Activated T-helper 1 cell treated with Interleukin-2 at 50 U/mL for 16 hours (primary cell): ENCODE data around the gene PDGFRB.

Experiments used
- DNase-seq: peaks from one replicate; pipeline ENCODE4 v3.0.0-alpha.2; 2020; ENCODE audit warnings: low read depth

The PDGFRB gene

GRCh38 chr5:150163035-150163434, 7.4 kb upstream of the PDGFRB start:
- no peak for DNase-seq

DNA sequence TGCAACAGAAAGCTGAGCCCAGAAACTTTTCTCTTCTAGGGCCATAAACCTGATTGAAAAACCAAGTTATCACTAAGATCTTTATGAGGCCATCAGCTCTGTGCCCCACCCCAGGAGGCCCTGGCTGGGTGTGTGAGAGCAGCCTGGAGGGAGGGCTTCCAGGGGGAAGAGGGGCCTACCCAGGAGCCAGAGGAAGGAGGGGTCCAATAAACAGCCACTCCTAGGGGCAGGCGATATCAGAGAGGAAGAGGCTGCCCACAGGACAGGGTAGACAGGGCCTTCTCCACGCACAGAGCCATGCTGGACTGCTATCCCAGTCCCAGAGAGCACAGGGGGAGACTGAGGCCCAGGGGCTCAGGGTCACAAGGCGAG, 6.5 kb upstream of the PDGFRB start:
- DNase-seq, result no peak

DNA sequence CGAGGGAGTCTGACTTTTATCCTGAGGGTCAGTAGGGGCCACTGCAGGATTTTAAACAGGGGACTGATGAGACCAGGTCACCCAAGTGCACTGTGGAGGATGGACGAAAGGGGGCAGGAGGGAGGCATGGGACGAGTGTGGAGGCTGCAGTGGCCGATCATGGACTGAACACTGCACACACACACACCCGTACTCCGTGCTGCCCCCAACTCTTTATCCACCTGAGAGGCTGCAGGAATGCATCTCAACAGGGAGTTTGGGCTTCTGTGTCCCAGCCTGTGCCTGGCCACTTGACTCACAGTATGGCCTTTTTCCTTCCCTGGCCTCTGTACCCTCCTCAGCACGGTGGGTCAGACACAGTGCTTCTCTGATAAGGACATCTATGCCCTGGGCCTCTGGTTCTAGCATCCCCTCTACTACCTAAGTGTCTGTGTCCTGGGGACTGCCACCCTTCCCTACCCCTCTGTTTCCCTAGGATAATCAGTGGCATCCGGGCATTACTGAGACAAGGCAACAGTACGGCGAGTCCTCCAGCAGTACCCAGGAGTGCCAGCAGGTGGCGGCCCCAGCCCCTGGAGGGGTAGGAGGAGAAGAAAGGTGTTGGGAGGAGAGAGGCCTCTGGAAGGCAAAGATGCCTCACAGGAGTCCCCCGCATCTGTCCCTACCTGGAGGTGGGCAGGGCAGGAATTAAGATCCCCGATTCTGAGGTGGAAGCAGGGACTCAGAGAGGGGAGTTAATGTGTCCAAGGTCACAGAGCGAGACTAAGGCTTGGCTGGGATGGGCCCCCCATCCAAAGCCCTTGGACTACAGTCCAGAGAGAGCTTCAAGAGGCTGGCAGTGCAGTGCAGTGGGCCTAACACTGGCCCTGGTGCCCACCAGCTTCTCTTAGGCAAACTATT, 5.8 kb upstream of the PDGFRB start:
- DNase-seq, result peak; percentile 37

DNA sequence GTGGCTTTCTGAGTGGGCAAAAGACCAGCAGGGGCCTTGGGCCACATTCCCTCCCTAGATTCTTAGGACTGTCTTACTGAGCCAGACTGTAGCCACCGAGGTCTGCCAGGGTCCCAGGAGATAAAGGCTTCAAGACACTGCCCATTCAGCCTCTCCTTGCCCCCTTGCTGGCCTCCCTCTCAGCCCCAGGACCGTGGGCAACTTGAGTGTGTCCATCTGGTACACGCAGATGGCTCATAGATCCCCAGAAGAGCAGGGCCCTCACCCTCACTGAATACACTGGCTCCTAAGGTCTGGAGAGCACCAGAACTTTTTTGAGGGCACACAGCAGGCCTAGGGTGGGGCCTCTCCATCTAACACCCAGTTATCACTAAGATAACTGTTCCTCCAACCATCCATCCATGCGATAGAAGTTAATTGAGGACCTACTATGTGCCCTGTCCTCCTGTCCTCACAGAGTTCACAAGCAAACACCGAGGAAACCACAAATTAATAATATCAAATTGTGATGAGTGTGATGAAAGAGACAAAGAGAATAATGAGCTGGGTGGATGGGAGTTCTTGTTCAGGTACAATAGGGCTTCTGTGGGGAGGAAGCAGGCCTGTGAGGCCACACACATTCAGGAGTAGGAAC, 4.9 kb upstream of the PDGFRB start:
- DNase-seq, result no peak

- DNase-seq, result no peak
Measured at GRCh38 chr5:150159741-150160179, 4.1 kb upstream of the PDGFRB start.

DNA sequence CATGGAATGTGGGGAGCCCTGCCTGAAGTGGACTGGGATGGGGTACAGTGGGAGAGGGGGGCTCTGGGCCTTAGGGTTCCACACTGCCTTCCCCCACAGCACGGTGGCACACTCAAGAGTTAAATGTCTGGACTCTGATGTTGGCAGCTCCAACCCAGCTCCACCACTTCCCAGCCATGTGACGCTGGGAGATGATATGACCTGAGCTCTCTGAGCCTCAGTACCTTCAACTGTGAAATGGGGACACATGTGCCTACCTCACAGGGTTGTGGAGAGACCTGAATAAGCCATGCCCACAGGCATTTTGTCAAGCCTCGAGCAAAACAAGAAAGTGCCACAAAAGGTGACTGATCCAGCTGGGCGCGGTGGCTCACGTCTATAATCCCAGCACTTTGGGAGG, 3.4 kb upstream of the PDGFRB start:
- DNase-seq, result no peak

DNA sequence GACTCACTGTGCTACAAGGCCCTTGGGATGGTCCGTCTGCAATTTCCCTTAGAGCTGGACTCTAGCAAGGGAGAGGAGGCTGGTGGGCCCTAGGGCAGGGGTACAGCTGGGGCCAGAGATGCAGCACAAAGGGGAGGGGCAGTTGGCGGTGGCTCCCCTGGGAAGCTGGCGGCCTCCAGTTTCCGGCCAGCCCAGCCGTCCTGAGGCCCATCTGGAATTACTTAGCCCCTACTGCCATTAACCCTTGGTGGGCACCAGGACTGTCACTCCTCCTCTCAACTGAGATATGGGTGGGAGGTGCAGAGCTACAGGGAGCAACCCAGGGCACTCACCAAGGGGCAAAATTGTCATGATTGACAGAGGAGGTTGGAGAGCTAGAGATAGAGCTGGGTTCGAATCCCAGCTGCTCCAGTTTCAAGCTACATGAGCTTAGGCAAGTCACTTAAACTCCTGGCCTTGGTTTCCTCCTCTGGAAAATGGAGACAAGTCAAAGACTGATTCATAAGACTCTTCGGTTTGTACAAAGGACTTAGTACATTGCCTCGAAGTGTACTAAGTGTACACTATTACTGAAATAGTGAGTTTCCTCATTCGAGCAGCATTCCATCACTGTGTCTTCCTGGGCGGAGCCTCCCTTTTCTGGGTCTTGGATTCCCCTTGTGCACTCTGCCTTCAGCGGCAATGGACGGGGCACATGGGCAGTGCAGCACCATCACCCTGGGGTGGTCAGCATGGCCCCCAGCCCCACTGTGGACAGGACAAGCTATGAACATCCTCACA, 2.7 kb upstream of the PDGFRB start:
- DNase-seq, result no peak

GRCh38 chr5:150157168-150157567, 1.5 kb upstream of the PDGFRB start:
- DNase-seq, result no peak

DNA sequence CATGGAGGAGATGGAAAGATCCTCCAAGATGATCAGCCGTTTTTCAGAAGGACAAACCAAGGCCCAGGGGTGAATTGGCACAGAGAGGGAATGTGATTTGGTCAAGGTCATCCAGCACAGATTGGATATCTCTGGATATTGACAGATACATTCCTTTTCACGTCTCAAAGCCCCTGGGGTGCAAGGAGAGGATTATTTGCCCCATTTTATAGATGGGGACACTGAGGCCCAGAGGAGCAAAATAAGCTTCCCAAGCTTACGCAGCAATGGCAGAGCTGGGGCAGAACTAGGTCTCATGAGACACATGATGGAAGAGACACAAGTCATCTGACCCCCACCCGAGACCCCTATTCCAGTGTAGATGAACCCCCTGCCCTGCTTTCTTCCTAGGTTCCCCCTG, 895 bp upstream of the PDGFRB start:
- DNase-seq, result no peak

DNA sequence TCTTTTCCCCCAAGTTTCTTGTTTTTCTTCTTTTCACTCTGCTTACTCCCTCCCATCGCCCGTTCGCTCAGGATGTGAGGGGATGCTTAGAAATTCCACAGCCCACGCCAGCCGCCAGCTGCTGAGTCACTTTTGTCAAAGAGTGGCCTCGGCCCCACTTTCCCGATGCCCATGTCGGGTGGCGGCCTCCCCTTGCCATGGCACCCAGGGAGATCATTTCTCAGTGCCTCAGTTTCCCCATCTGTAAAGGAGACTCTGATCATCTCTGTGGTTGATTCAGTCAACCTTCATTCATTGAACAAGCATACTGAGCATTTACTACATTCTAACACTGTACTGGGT, 353 bp upstream of the PDGFRB start:
- no peak for DNase-seq

- no peak for DNase-seq
Measured at GRCh38 chr5:150154618-150155128, 972 bp downstream of the PDGFRB start.

GRCh38 chr5:150153957-150154617, 1.6 kb downstream of the PDGFRB start:
- DNase-seq, result no peak

DNA sequence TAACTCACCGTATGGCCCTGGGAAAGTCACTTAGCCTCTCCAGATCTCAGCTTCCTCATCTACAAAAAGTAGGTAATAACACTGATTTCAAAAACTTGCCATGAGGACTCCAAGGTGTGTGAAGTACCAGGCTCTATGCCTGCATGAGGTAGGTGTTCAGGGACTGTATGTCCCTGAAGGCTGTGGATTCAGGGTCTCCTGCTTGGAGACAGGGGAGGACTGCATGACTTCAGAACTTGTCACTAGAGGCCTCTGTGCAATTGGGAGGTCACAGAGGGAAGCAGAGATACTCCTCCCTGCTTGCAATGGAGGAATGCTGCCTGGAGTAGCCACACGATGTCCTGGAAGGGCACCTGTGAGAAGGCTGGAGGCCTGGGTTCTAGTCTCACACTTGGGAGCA, 2.2 kb downstream of the PDGFRB start:
- no peak for DNase-seq

- DNase-seq, result no peak
Measured at GRCh38 chr5:150152636-150153462, 2.8 kb downstream of the PDGFRB start.

DNA sequence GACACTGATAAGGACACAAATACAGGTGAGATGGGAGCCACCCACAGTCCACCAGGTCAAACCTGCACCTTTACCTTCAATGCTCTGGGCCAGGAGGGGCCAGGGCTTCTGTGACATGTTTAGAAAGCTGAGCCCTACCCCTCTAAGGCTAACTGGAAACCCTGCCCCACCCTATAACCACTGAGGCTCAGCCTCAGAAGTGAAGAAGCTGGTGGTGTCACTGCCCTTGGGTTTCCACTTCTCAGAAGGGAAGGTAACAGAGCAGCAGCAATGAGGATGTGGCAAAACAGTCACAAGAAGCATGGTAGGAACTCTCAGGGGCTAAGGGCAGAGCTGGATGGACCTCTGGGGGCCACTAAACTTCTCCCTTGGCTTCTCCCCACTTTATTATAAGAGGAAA, 6.0 kb downstream of the PDGFRB start:
- DNase-seq, result no peak

DNA sequence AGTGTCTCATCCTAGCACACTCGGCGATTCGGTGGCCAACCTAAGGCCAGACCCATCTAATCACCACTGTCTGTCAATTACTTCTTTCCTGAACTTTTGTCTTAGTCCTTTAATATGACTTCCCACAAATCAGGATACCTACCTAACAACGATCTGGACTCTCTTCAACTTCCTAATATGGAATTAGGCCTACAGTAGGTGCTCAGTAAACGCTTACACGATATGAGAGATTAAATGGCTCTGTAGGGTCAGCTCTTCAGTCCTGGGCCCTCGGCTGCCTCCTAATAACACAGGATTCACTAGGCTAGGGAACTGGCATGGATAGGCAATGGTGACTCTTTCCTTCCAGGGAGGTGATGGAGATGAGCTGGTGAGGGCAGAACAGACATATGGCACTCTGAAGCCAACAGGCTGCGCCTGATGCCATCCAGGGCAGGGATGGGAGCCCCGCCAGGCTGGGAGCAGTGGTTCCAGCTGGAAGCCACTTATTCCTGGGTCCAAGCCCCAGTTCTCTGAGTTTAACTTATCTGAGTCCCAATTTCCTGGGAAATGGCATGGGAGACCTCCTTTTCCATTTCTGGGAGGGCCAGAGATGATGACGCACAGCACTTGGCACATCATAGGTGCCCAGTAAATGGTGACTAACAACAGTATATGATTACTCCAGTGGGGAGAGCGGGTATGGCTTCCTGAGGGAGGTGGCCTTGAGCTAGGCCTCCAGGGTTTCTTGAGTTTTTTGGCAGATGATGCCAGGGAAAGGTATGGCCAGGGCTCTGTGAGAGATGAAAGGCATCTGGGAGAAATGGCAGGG, 7.3 kb downstream of the PDGFRB start:
- no peak for DNase-seq

- no peak for DNase-seq
Measured at GRCh38 chr5:150147670-150148069, 8.0 kb downstream of the PDGFRB start.

DNA sequence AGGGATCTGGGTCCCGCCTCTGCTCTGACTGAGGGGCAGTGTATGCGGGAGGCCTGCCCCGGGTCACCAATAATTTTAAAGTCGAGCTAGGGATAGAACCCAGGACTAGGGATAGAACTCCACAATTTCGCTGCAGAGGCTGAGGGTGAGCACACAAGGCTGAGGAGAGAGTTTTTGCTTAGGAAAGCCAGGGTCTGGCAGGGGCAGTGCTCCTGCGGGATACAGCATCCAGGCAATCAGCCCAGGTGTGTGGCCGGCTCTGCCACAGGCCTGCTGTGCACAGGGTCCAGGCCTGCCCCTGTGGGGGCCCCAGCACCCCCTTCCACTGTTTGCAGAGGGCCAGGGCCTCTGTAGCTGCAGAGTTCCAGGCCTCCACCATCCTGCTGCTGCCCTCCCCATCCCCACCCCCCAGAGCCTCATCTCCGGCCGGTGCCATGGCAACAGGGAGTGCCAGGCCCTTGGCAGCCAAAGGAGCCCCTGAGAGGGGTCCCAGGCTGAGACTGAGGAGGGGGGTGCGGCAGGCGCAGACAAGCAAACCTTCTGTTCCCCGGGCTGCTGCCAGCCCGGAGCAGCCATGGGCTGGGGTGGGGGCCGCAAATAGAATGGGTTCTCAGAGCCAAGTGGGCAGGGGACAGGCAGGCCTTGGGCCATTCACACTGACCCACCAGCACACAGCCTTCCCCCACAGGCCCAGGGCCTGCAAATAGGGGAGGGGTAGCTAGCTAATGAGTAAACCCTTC, 8.6 kb downstream of the PDGFRB start:
- DNase-seq, result no peak

GRCh38 chr5:150146235-150146634, 9.4 kb downstream of the PDGFRB start:
- no peak for DNase-seq

DNA sequence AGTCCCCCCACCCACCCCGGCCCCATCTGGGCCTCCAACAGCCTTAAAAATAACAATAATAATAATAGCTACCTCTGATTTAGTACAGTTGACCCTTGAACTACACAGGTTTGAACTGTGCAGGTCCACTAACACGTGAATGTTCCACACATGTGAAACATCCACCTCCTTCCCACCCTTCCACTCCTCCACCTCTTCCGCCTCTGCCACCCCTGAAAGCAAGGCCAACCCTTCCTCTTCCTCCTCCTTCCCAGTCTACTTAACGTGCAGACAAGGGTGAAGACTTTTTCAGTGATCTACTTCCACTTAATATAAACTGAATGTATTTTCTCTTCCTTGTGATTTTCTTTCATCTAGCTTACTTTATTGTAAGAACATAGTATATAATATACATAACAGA, 10.8 kb downstream of the PDGFRB start:
- no peak for DNase-seq
